GM12878 (cell line): ENCODE data around the gene RNF152.

Experiments used
- JUND ChIP-seq: IDR thresholded peaks from 2 replicates; pipeline ENCODE4 v1.6.1; 2012; ENCODE audit warnings: low read depth, mild to moderate bottlenecking, low read length, improper control_type of control experiment, moderate library complexity
- MYC ChIP-seq: IDR thresholded peaks from 2 replicates; pipeline ENCODE4 v1.6.1; 2011; ENCODE audit warnings: mild to moderate bottlenecking, low read length, moderate library complexity, inconsistent platforms; ENCODE audit not compliant: insufficient read depth, insufficient replicate concordance, insufficient read length, severe bottlenecking
- NFYB ChIP-seq: IDR thresholded peaks from 2 replicates; pipeline ENCODE4 v1.6.1; 2011; ENCODE audit warnings: low read depth, mild to moderate bottlenecking, low read length, improper control_type of control experiment, moderate library complexity; ENCODE audit not compliant: insufficient read depth
- USF1 ChIP-seq: IDR thresholded peaks from 2 replicates; pipeline ENCODE4 v1.6.1; 2011; ENCODE audit warnings: borderline replicate concordance, low read depth, mild to moderate bottlenecking, moderate library complexity, mixed read lengths, low read length; ENCODE audit not compliant: insufficient read depth; ENCODE audit errors: extremely low read length
- YBX1 ChIP-seq: fragments of 450-650 bp; IDR thresholded peaks from 2 replicates; pipeline ENCODE4 v1.6.1; 2016; ENCODE audit warnings: antibody characterized with exemption
- TF ChIP-seq, protein P1 (sequence below), 3 experiments: IDR thresholded peaks in 2 of 3; conservative IDR thresholded peaks in 1 of 3; 2 replicates each; pipeline ENCODE4 v1.5.1; 2011; ENCODE audit warnings: low read depth in 3 of 3, low read length in 3 of 3, mild to moderate bottlenecking in 3 of 3, control low read depth in 2 of 3, moderate library complexity in 2 of 3, inconsistent platforms in 1 of 3, mixed read lengths in 1 of 3; ENCODE audit not compliant: control insufficient read depth in 2 of 3, insufficient read depth in 1 of 3; ENCODE audit errors: extremely low read depth in 1 of 3

GRCh38 chr18:61865466-61866175 lies 27.2 kb downstream of the RNF152 start:
- no peak for TF ChIP-seq JUND
- TF ChIP-seq NFYB, result no peak
- TF ChIP-seq USF1, result no peak
- TF ChIP-seq YBX1, result no peak
- TF ChIP-seq, protein P1, sequence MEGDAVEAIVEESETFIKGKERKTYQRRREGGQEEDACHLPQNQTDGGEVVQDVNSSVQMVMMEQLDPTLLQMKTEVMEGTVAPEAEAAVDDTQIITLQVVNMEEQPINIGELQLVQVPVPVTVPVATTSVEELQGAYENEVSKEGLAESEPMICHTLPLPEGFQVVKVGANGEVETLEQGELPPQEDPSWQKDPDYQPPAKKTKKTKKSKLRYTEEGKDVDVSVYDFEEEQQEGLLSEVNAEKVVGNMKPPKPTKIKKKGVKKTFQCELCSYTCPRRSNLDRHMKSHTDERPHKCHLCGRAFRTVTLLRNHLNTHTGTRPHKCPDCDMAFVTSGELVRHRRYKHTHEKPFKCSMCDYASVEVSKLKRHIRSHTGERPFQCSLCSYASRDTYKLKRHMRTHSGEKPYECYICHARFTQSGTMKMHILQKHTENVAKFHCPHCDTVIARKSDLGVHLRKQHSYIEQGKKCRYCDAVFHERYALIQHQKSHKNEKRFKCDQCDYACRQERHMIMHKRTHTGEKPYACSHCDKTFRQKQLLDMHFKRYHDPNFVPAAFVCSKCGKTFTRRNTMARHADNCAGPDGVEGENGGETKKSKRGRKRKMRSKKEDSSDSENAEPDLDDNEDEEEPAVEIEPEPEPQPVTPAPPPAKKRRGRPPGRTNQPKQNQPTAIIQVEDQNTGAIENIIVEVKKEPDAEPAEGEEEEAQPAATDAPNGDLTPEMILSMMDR (IDR thresholded peaks at IDR 0.05 in 2 of 3, conservative IDR thresholded peaks at IDR 0.05 in 1 of 3; ENCODE audit: control insufficient read depth in 2 of 3, extremely low read depth in 1 of 3, insufficient read depth in 1 of 3, low read depth in 3 of 3, low read length in 3 of 3), result no peak
- no peak for TF ChIP-seq MYC
